Measurements from ENCODE around the gene CACNA1H. TPM values are rescaled to one million over a fixed set of nuclear protein-coding genes. Genes with fewer than 3 reads are reported as not detected.

The CACNA1H gene
- total RNA-seq, 2 experiments from 2014 or later, result 0.50 to 0.84 TPM

Other genes starting within 250 kb of the CACNA1H start
- gene LMF1, start 182.1 kb upstream of the CACNA1H start, total RNA-seq, result 10 to 100 TPM; 11.5 to 12.3 TPM
- gene SOX8, start 171.3 kb upstream of the CACNA1H start, total RNA-seq, result 1 to 10 TPM in 1 of 2 experiments, under 1 TPM in 1; 0.74 to 1.0 TPM
- not detected for gene SSTR5, start 80.4 kb upstream of the CACNA1H start, total RNA-seq
- not detected for gene C1QTNF8, start 56.9 kb upstream of the CACNA1H start, total RNA-seq
- gene TPSG1, start 72.2 kb downstream of the CACNA1H start, total RNA-seq, result not detected
- not detected for gene TPSB2, start 77.1 kb downstream of the CACNA1H start, total RNA-seq
- not detected for gene TPSAB1, start 87.6 kb downstream of the CACNA1H start, total RNA-seq
- gene TPSD1, start 103.0 kb downstream of the CACNA1H start, total RNA-seq, result not detected
- 100 to 1,000 TPM; 273 to 297 TPM for gene UBE2I, start 156.5 kb downstream of the CACNA1H start, total RNA-seq
- gene BAIAP3, start 180.5 kb downstream of the CACNA1H start, total RNA-seq, result under 1 TPM; 0.10 to 0.37 TPM
- gene TSR3, start 198.8 kb downstream of the CACNA1H start, total RNA-seq, result 10 to 100 TPM; 48.5 to 50.7 TPM
- 10 to 100 TPM; 15.9 to 17.3 TPM for gene GNPTG, start 198.8 kb downstream of the CACNA1H start, total RNA-seq